Inferior parietal cortex (tissue), 1 donor: ENCODE data around the gene MAOB.

Experiments
- DNase-seq: peaks from one replicate; pipeline ENCODE4 v3.0.0-alpha.2; 2016; ENCODE audit errors: extremely low spot score

MAOB gene

DNA sequence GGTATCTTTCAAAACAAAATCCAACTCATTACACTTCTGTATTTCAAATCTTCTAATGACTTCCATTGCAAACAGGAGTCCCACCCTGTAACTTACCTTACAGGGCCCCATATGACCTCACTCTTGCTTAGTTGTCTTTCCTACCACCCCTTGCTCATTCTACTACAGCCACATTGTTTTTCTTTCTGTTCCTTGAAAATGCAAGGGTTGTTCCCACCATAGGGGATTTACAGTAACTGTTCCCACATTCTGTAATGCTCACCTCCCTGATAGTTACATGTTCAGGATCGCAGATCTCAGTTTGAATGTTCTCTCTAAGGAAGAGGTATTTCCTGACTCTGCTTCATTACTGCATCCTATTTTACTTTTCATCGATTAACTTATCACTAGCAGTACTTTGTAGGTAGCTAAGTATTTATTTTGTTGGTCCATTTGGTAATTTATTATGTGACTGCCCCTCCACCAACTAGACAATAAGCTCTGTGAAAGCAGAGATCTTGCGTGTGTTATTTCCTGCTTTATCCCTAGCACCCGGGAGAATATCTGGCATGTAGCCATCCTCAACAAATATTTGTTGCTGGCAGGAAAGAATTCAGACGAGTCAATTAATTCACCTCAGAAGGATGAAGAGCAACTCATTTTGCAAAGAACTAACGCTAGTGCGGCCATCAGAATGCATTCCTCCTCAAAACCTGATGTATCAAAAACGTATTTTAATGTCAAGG lies 21.4 kb downstream of the MAOB start:
- no peak for DNase-seq

DNA sequence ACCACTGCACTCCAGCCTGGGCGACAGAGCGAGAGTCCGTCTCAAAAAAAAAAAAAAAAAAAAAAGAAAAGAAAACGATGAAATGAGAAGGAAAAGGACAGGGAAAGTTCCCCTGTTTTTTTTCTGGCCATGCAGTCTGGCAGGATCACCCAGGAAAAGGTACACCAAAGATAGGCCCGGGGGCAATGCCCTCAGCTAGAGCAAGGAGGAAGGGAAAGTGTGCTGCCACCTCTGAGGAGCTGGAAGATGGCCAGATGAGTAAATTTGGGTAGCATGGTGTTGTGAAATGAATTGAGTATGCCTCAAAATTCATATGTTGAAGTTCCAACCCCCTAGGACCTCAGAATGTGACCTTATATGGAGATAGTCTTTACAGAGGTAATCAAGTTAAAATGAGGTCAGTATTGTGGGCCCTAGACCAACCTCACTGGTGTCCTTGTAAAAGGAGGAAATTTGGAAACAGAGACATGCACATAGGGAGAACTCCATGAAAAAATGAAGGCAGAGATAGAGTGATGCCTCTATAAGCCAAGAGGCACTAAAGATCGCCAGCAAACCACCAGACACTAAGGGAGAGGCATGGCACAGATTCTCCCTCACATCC lies 28.9 kb downstream of the MAOB start:
- no peak for DNase-seq

DNA sequence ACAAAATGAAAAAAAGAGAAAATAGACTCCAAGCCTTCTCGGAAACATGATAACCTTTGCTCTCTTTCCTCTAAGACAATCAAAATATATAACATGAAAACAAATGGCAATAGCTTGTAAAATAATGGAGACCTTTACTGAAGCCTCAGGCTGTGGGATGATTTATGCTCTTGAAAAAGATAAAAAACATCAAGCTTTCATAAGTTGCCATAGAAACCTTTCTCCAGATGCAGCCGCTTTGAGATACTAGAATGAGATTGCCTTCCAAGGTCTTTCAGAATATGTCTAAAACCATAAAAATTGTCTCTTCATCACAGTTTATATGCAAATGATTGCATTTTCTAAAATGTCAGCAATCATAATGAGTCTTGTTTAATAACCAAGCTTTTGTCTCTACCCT lies 31.6 kb downstream of the MAOB start:
- no peak for DNase-seq

DNA sequence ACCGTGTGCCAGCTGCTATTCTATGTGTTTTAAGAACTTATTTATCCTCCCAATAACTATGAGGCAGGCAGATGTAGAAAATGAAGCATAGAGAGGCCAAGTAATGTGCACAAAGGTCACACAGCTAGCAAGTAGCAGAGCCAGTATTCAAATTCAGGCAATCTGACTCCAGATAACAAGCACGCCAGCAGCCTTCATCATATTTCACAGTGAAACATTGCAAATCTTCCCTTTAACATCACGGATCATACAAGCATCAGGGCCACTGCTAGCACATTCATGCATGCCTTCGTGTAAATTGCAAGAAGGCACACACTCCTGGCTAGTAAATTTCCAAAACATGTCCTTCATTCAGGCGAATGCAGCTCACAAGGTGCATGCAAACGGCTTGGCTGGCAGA lies 33.1 kb downstream of the MAOB start:
- no peak for DNase-seq

DNA sequence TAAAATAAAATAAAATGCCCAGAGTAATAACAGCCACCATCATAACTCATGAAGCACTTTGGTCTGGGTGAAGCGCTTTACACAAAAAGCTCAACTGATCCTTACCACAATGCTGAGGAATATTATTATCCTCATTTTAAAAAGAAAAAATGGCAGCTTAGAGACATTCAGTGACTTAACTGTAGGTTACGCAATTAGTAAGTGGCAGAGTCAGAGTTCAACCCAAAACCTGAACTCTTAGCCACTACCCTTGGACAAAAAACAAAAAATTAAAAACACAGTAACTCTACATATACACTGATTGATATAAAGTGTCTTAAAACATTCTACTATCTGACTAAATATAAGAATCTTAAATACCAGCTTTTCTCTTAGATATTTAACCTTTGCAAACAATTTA lies 34.9 kb downstream of the MAOB start:
- DNase-seq: no peak

DNA sequence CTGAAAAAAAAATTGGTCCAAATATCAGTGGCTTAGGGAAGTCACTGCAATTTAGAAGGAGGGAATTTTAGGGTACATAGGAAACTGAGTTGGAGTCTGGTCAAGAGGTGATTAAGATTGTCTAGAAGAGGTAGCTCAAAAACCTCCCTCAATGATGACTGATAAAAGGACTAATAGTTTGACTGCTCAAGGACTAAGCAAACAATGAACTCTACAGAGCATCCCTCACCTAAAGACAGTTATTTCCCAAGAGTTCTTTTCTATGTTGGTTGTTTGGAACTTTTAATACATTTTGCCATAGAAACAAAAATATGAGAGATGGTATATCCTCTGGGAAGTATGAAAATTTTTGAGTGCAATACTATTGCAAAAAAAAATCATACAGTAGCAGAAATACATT lies 35.7 kb downstream of the MAOB start:
- DNase-seq: no peak

DNA sequence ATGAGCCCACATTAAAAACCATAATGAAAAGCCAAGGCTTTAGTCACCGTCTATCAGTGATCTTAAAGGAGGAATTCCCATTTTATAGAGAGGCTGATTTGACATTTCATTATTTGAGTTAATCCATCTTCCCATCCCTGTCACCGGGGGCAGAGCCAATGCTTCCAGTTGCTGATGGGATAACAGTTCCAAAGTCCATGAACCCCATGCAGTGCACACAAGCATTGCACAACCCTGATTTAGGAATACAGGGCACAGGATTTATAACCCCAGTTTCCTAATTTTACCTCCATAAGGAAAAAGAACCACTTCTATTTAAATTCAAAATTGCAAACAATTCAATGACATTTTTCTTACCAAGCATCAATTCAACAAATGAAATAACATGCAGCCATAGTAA lies 36.5 kb downstream of the MAOB start:
- no peak for DNase-seq

DNA sequence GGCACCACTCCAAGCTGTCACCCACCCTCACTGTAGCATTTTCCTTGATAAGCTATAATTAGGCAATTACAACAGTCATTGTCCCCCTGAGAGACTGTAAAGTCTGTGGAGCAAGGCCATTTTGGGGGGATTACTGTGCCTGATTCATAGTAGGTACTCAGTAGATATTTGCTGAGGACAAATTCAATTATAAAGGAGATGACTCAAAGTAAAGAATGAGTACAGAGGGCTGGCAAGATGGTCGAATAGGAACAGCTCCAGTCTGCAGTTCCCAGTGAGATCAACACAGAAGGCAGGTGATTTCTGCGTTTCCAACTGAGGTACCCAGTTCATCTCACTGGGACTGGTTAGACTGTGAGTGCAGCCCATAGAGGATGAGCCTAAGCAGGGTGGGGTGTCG lies 42.0 kb downstream of the MAOB start:
- DNase-seq: no peak

DNA sequence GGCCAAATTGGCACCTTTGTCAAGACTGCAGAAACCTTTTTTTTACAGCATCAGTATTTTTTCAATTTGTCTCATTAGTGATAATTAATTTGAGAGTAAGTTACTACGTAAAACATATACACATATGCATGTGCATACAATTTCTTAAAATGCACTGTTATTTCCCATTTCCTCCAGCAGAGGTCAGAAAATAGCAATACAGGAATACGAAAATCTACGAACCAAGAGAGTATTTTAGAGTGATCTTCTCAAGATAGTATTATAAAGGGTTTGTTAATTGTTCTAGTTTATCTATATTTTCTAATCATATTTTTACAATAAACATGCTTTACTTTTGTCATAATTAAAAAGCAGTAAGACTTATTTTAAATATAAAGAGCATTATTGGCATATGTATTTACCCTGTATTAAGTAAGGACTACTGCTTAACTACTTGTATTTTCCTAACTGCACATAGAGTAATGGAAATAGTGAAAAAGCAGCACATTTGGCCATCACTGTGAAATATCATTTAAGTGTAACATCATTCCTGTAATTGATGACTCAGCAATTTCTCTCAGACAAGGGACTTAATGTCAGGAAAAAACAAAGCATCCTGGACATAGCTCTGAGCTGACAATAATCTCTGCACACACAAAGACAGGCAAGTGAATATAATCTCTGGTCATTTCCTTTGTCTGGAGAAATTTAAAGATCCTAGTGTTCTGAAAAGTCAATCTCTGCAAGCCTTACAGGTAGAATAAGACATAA lies 45.6 kb downstream of the MAOB start:
- DNase-seq: peak; percentile 51

DNA sequence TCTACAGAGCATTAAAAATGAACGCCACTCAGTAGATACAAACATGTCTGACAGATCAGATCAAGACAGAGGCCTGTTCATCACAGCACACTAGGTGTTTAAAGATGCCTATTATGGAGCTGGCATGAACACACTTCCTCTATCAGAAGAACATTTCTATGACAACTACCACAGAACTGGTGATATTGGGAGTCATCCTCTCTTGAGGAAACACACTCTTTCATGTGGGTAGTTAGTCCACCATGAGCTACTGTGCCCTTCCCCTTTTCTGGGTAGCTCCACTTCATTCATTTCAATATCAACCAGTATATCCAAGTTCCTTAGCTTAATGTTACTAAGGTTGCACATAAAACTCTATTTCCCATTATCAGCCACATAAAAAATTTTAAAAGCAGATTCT lies 46.7 kb downstream of the MAOB start:
- DNase-seq: no peak

DNA sequence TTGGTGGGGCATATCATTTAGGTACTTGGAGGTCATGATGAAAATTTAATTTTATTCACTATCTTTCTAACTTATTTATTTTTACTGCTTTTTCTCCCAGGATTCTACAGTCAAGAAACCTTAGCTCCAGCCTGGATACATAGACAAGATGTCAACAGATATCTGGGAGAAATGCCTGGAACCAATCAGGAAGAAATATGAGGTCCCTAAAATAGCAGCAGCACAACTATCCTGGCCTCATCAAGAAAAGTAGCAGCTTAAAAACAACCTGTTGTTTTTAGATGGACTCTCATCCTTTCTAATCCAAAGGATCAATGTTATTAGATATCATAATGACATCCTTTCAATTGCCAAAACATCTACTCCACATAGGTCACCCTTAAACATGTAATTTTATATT lies 54.5 kb downstream of the MAOB start:
- no peak for DNase-seq

DNA sequence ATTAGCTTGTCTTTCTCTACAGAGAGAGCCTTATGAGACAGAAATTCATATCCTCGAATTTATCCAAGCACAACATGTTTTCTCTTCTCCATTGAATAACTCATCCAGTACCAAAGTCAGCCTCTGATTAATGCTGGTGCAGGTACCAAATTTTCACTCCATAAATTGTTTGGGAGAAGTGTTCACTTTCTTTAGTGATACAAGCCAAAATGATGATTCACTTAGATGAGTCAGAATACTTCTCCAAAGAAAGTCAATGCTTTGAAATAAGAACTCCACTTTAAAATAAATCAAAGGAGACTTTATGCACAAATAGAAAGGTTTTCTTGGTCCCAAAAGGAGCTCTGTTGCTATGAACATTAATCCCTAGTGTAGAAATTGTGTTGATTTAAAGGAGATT lies 60.2 kb downstream of the MAOB start:
- DNase-seq: peak; percentile 9

DNA sequence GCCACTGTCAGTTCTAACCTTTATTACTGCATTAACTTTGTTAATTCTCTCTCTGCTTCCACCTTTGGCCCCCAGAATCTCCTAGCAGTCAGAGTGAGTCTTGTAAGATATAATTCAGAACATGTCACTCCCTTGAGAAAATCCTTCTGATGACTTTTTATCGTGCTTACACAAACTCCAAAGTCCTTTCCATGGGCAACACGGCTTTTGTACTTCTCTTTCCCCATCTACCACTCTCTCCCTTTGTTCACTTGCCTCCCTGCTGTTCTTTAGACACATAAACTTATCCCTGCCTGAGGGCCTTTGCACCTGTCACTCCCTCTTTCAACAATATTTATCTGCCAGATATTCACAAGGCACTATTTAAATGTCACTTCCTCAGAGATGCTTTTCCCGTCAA lies 64.8 kb downstream of the MAOB start:
- DNase-seq: no peak

DNA sequence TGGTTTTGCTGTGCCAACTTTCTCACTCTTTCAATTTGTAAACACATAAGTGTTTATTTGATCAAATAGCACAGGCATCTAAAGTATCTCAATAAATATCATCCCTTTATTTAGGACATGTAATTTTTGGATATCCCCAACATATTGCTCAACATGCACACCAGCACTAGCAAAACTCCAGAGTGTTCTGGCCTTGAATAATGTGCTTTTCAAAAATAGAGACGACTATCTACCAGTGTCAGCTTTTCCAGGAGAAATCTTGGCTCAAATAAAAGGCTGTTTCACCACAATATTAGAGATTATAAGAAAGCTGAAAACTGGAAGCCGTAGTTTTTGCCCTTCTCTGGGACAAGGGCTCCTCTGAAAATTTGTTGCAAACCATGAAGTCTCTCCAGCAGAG lies 67.0 kb downstream of the MAOB start:
- no peak for DNase-seq

DNA sequence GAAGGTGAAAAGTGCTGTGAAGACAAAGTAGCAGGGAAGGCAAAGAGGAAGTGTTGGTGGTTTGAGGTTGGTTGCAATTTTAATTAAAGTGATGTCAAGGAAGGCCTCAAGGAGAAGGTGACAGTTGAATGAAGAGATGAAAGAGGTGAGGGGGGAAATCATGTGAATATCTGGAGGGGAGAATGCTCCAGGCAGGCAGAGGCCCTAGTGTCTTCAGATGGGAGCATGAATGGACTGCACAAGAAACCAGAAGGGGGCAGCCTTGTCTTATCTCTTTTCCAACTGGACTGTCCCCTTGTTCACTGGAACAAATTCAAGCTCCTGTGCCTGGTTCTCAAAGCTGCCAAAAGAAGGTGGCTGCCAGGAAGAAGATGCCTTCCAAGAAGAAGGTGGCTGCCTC lies 68.4 kb downstream of the MAOB start:
- DNase-seq: no peak

DNA sequence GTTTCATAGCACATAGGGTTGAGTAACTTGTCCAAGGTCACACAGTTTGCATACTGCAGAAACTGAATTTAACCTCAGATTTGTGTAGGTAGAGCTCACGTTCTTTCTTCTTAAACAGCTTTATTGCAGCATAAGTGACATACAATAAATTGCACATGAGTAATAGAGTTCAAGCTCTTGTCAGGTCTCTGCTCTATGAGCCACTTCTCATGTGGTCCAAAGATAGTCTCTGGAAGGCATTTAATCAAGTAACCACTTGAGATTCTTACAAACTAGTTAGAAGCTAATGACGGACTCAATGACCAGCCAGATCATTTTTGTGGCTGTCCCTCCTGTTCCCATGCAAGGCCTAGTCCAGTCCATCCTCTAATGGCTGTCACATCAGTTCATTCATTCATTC lies 68.9 kb downstream of the MAOB start:
- DNase-seq: no peak

DNA sequence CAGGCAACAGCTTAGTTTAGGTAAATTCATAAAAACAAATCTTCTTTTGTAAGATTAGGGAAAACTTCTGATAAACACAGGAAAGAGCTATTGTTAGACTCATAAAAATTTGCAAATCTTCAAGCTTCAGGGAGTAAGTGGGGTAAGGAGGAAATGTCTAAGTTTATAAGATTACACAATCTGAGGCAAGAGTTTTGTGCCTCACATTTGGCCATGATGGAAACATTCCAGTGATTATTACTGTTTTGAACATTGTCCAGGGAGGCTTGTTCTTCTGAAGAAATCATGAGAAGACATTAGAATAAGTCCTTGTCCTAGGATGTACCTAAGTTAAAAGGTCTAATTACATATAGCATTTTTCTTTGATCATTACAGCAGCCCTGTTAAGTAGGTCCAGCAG lies 72.8 kb downstream of the MAOB start:
- DNase-seq: no peak

DNA sequence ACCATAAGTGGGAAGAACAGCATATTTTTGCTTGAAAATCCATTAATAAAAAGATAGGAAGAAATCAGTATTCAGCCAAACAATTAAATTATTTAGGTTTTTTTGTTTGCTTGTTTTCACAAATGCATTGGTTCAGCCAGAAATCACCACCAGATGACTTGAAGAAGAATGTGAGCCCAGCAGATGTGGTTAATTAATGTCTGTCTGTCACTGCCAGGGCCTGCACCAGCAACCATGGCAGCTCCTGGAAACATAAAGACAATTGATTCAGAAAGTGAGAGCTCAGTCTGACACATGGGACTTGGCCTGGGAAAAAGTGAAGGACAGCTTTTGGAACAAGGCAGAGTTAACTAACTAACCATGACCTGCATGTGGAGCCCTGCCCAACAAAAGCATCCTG lies 74.0 kb downstream of the MAOB start:
- DNase-seq: no peak

DNA sequence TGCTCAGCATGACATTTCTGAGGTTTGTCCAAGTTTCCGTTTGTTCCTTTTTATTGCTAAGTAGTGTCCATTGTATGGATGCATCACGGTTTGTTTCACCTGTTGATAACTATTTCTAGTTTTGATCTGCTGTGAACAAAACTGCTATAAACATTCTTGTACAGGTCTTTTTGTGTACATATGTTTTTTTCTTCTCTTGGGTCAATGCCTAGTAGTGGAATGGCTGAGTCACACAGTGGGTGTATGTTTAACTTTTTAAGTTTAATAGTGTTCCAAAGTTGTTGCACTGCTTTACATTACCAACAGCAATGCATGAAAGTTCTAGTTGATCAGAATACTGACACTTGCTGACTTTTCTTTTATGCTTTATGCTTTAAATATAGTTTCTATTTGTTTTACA lies 76.7 kb downstream of the MAOB start:
- DNase-seq: no peak

DNA sequence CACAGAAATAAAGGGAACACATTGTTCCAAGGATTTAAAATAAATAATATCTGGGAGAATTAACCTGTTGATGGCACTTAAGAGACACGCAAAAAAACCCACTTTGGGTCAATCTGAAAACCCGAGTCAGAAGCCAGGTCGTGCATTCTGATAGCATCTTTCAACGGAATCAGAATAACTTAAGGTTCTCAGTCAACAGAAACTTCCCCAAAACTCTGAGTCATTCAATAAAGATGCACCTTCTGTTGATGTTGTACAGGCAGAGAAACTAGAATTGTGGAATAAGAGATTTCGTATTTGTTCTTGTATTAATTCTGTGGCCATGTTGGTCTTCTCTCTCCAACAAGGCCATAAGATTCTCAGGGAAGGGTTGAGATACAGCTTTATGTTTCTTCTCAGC lies 78.2 kb downstream of the MAOB start:
- DNase-seq: no peak

DNA sequence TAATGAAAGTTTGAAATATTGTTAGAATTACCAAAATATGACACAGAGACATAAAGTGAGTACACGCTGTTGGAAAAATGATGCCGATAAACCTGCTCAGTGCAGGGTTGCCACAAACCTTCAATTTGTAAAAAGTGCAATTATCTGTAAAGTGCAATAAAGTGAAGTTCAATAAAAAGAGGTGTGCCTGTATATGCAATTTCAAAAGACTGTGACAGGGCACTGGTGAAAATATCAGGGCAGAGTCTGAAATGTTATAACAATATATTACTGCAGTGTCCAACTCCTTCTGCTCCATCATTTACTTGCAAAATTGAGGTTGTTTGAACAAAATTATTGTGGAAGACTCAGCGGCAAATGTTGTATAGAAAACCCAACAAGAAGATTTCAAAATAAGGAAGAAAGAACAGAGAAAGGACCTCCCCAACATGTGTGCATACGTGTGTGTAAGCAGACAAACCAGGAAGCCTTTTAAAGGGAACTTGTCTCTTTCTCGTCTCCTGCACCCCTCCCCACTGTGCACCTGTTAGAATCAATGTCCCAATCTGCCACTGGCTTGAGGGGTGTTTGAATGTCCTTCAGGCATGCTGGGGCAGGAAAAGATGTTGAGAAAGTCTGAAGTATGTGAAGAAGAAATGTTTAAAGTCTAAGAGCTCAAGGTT lies 96.2 kb downstream of the MAOB start:
- DNase-seq: no peak

DNA sequence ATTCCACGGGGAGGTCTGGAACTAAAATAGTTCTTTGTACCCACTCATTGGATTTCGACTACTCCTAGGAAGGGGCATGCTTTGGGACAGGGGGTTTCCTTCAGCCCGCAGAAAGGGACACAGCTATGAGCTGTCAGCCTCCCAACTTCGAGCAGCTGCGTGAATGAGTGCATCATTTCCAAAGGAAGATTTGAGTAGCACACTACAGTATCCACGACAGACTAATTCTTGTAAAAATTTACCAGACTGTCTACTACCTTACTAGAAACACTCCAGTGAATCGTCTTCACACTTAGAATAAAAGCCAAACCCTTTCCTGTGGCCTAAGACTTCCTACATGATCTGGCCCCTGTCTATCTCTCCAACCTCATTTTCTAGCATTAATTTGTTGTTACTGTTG lies 124.2 kb downstream of the MAOB start:
- no peak for DNase-seq

DNA sequence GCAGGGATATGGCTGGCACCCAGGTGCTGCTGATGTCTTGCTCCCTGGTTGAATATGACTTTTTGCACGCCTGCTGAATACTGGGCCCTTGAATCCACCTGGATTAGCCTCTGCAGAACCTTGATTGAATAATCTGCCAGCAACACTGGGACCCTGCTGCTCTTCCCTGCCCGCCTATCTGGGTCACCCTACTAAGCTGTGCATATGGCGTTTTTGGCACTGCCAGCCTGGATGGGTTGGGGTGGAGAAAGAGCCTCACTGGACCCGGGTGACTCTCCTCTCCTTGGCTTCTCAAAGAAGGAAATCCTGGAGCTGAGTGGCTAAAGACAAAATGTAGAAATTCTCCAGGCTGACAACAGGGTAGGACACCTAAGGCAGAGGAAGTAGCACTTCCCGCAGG lies 126.2 kb downstream of the MAOB start:
- no peak for DNase-seq
